Tibial nerve (tissue), 4 donors: ENCODE data around the gene GSTM2.

Experiments
- CTCF ChIP-seq, 5 experiments: fragments of 200-600 bp in 3 of 5; fragments of 450-650 bp in 2 of 5; sonication (generic) in 3 of 5; IDR thresholded peaks; one replicate each; pipeline ENCODE4 v1.5.1; 2016 to 2019; ENCODE audit warnings: antibody characterized with exemption in 5 of 5, mild to moderate bottlenecking in 3 of 5, moderate library complexity in 2 of 5
- EP300 ChIP-seq, 2 donors: sonication (generic); formaldehyde crosslinking; IDR thresholded peaks; one replicate each; pipeline ENCODE4 v1.6.1; 2017; ENCODE audit warnings: antibody characterized with exemption in 2 of 2, mild to moderate bottlenecking in 1 of 2

DNA sequence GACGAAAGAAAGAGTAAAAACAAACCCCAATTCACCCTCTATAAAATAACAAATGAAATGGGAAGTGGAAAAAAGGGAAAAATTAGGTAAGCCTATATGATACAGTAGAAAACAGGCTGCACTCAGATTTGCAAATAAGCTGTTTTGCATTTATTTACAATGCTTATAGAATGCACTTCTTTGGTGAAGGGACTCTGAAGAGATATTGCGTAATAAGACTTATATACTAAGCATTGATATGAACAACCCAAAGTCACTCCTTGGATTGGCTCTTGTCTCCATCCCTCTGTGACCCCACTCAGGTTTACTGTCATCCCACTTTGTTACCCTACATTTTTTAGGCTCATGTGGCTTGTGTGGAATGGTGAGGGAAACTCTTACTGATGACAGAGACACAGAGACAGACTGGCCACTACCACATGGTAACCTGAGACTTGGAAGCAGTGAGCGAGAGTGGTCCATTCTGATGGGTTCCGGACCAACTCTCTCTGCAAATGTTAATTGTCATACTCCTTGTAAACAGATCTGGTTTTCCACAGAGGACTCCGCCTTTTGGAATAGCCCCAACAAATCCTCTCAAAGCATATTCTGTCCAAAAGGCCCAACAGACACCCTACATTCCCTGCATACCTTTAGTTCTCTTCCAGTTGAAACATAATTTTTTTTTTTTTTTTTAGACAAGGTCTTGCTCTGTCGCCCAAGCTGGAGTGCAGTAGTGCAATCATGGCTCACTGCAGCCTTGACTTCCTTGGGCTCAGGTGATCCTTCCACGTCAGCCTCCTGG lies 55.2 kb downstream of the GSTM2 start:
- TF ChIP-seq CTCF (IDR thresholded peaks at IDR 0.05) (no peak), EP300 (IDR thresholded peaks at IDR 0.05) (no peak)
